Measurements from ENCODE around the gene ITCH. TPM values are rescaled to one million over a fixed set of nuclear protein-coding genes. Genes with fewer than 3 reads are reported as not detected.

Gene ITCH
- total RNA-seq, 1 experiment from 2014 or later: 63.9 TPM

- TF ChIP-seq CTCF (IDR thresholded peaks at IDR 0.05) (no peak), SIN3A (IDR thresholded peaks at IDR 0.05; ENCODE audit: borderline replicate concordance, insufficient read depth, low read depth, low read length) (no peak), TCF7L2 (IDR thresholded peaks at IDR 0.05; ENCODE audit: low read depth, low read length) (no peak), POLR2AphosphoS5 (IDR thresholded peaks at IDR 0.05; ENCODE audit: low read depth, low read length) (no peak)
- TF ChIP-seq, protein P1, sequence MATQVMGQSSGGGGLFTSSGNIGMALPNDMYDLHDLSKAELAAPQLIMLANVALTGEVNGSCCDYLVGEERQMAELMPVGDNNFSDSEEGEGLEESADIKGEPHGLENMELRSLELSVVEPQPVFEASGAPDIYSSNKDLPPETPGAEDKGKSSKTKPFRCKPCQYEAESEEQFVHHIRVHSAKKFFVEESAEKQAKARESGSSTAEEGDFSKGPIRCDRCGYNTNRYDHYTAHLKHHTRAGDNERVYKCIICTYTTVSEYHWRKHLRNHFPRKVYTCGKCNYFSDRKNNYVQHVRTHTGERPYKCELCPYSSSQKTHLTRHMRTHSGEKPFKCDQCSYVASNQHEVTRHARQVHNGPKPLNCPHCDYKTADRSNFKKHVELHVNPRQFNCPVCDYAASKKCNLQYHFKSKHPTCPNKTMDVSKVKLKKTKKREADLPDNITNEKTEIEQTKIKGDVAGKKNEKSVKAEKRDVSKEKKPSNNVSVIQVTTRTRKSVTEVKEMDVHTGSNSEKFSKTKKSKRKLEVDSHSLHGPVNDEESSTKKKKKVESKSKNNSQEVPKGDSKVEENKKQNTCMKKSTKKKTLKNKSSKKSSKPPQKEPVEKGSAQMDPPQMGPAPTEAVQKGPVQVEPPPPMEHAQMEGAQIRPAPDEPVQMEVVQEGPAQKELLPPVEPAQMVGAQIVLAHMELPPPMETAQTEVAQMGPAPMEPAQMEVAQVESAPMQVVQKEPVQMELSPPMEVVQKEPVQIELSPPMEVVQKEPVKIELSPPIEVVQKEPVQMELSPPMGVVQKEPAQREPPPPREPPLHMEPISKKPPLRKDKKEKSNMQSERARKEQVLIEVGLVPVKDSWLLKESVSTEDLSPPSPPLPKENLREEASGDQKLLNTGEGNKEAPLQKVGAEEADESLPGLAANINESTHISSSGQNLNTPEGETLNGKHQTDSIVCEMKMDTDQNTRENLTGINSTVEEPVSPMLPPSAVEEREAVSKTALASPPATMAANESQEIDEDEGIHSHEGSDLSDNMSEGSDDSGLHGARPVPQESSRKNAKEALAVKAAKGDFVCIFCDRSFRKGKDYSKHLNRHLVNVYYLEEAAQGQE (IDR thresholded peaks at IDR 0.05; ENCODE audit: insufficient read depth in 1 of 2, low read depth in 2 of 2, low read length in 1 of 2): no peak
- in situ Hi-C loops (cut with HindIII; ENCODE audit: low pct_unique_long_range_greater_than_20kb, low sequenced_read_pairs): no loop called here
- no peak for ATAC-seq
- H3K9me3 ChIP-seq (ENCODE audit: control insufficient read depth, insufficient read depth, low read depth, low read length): no peaks in the 10 kb centered on the region
- intact Hi-C loops (cut with micrococcal nuclease; ENCODE audit: unreplicated experiment): no loop called here
- no peaks in the 10 kb centered on the region for H3K4me1 ChIP-seq (ENCODE audit: control insufficient read depth, insufficient read depth, low read length)
- no peak overlapping the region for H3K27ac ChIP-seq (ENCODE audit: low read length)
- ChIA-PET CTCF (no interaction called here), POLR2A (interaction anchor here (0.6 kb wide), 1 partner anchor 136 kb away, joined by 10 read pairs; no protein-coding TSS in a partner anchor)
- no peak overlapping the region for H3K4me3 ChIP-seq (ENCODE audit: low read depth in 2 of 2, low read length in 2 of 2)
- no peaks in the 10 kb centered on the region for H3K27me3 ChIP-seq (ENCODE audit: control insufficient read depth, insufficient read depth, low read length)
- BruUV-seq (replicated peaks): no TSS peak
- no peaks in the 10 kb centered on the region for H3K36me3 ChIP-seq (ENCODE audit: control insufficient read depth, insufficient read depth, low read length)
- DNase-seq (ENCODE audit: low read depth, low spot score): no peak
These were observed 186.8 kb downstream of the ITCH start for GRCh38 chr20:34549929-34550305.

DNA sequence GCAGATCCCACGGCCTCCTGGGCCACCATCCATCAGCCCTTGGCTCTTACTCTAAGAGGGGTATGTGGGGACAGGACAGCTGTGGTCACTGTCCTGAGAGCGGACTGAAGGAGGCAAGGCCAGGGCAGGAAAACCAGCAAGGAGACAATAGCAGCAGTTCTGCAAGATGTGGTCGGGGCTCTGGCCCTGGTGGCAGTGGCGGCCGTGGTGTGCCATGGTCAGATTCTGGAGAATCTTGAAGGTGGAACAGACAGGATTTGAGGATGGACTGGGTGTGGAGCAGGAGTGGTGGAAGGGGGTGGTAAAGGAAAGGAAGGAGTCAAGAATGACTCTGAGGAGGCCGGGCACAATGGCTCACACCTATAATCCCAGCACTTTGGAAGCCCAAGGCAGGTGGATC, 189.5 kb downstream of the ITCH start:
- CTCF ChIA-PET: no interaction called here
- in situ Hi-C loops (cut with HindIII; ENCODE audit: low pct_unique_long_range_greater_than_20kb, low sequenced_read_pairs) (no loop called here), intact Hi-C loops (cut with micrococcal nuclease; ENCODE audit: unreplicated experiment) (no loop called here)
- Histone ChIP-seq H3K4me3 (ENCODE audit: low read depth in 2 of 2, low read length in 2 of 2) (no peak overlapping the region), H3K36me3 (ENCODE audit: control insufficient read depth, insufficient read depth, low read length) (no peaks in the 10 kb centered on the region), H3K27ac (ENCODE audit: low read length) (no peak overlapping the region), H3K9me3 (ENCODE audit: control insufficient read depth, insufficient read depth, low read depth, low read length) (no peaks in the 10 kb centered on the region), H3K4me1 (ENCODE audit: control insufficient read depth, insufficient read depth, low read length) (no peaks in the 10 kb centered on the region), H3K27me3 (ENCODE audit: control insufficient read depth, insufficient read depth, low read length) (no peaks in the 10 kb centered on the region)
- DNase-seq (ENCODE audit: low read depth, low spot score) (no peak), ATAC-seq (no peak)
- BruUV-seq (replicated peaks): no TSS peak
- POLR2A ChIA-PET: no interaction called here
- TF ChIP-seq POLR2AphosphoS5 (IDR thresholded peaks at IDR 0.05; ENCODE audit: low read depth, low read length): no peak
- TF ChIP-seq, protein P1 (IDR thresholded peaks at IDR 0.05; ENCODE audit: insufficient read depth in 1 of 2, low read depth in 2 of 2, low read length in 1 of 2): no peak
- no peak for TF ChIP-seq SIN3A (IDR thresholded peaks at IDR 0.05; ENCODE audit: borderline replicate concordance, insufficient read depth, low read depth, low read length)
- no peak for TF ChIP-seq TCF7L2 (IDR thresholded peaks at IDR 0.05; ENCODE audit: low read depth, low read length)
- no peak for TF ChIP-seq CTCF (IDR thresholded peaks at IDR 0.05)
